Fibroblast of villous mesenchyme (primary cell): Measurements from ENCODE around the gene LBHD2. TPM values are rescaled to one million over a fixed set of nuclear protein-coding genes. Genes with fewer than 3 reads are reported as not detected.

ENCODE experiments used
- DNase-seq: peaks from one replicate; pipeline ENCODE4 v3.0.0-alpha.2; 2010; ENCODE audit warnings: low read depth
- H3K4me3 ChIP-seq: 2 replicates; pipeline ENCODE4 v1.5.1; 2011; ENCODE audit warnings: low read depth, mild to moderate bottlenecking, low read length
- total RNA-seq: library from RNA; depleted of rRNA; stranded (reverse); fragments of >200 nt; gene quantifications from 2 replicates; pipeline ENCODE4 v1.2.3, GENCODE V29; 2012
- TF ChIP-seq, protein P1 (sequence below): IDR thresholded peaks from 2 replicates; pipeline ENCODE4 v1.5.1; 2012; ENCODE audit warnings: low read depth, mild to moderate bottlenecking, low read length; ENCODE audit not compliant: insufficient read depth

Gene LBHD2
- total RNA-seq, 1 donor, result not detected

DNA sequence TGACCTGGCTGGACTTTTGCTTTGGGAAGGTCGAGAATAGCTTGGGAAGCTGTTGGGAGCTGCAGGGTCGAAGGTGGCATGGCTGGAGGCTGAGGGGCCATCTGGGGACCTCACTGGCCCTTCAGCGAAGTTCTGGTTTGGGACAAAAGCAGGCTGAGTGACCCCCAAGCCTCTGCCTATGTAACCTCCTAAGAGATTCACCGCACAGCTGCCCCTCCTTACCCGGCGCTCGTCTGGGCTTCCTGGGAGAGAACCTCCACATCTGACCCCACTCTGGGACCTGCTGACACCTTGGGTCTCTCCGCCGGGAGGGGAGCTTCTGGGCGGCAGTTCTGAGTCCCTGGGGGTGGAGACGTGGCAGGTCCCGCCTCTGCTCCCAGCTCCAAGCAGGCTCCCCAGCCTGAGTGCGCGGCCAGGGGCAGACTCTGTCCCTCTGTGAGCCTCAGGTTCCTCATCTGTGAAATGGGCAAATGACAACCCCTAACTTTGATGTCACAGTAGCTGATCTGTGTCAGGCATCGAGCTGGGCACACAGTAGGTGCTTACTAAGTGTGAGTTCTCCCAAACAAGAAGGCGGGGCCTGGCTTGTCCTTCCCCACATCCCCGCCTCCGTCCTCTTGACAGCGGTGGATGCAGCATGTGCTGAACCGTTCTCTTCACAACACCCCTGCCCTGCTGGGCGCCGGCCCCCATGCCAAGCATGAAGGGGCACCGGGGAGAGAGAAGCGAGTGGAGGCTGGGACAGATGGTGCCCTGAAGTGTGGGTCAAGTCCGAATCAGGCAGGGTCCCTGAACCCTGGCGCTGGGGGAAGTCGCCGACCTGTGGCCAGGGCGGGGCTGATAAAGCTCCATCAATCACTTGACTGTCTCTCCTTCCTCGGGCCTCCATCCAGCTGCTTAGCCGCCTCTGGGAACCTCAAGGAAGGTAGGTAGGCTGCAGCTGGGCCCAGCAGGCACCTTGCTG, 14.3 kb downstream of the LBHD2 start:
- no peak for DNase-seq
- TF ChIP-seq, protein P1, sequence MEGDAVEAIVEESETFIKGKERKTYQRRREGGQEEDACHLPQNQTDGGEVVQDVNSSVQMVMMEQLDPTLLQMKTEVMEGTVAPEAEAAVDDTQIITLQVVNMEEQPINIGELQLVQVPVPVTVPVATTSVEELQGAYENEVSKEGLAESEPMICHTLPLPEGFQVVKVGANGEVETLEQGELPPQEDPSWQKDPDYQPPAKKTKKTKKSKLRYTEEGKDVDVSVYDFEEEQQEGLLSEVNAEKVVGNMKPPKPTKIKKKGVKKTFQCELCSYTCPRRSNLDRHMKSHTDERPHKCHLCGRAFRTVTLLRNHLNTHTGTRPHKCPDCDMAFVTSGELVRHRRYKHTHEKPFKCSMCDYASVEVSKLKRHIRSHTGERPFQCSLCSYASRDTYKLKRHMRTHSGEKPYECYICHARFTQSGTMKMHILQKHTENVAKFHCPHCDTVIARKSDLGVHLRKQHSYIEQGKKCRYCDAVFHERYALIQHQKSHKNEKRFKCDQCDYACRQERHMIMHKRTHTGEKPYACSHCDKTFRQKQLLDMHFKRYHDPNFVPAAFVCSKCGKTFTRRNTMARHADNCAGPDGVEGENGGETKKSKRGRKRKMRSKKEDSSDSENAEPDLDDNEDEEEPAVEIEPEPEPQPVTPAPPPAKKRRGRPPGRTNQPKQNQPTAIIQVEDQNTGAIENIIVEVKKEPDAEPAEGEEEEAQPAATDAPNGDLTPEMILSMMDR, result no peak
- H3K4me3 ChIP-seq, result no peak overlapping the region

DNA sequence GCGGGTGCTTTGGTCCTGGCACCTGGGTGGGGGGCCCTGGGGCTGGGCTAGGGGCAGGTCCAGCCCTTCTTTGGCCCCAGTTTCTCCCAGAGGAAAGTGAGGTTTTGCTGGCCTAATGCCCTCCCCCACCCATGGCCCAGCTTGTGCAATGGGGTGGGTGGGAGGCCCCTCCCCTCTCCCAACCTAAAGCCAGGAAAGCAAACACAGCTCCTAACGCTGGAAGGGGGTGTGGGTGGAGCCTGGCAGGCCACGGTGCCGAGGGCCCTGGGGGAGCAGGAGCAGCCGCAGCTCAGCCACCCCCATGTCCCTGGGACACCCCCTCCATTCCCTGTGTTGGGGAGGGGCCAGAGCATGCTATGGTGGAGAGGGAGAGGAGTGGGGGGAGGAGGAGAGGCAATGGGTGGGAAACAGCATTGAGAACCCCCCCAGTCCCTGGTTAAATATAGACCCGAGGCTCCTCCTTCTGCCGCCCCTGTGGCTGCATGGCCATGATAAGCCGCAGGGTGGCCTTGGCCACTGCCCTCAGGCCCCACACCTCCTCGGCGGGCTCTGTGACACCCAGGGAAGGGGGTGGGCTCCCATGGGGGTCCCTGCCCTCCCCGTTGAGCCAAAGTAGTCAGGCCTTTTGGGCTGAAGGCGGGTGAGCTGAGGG, 15.2 kb downstream of the LBHD2 start:
- peak; percentile 55 for DNase-seq
- H3K4me3 ChIP-seq, result no peak overlapping the region
- TF ChIP-seq, protein P1, result no peak

DNA sequence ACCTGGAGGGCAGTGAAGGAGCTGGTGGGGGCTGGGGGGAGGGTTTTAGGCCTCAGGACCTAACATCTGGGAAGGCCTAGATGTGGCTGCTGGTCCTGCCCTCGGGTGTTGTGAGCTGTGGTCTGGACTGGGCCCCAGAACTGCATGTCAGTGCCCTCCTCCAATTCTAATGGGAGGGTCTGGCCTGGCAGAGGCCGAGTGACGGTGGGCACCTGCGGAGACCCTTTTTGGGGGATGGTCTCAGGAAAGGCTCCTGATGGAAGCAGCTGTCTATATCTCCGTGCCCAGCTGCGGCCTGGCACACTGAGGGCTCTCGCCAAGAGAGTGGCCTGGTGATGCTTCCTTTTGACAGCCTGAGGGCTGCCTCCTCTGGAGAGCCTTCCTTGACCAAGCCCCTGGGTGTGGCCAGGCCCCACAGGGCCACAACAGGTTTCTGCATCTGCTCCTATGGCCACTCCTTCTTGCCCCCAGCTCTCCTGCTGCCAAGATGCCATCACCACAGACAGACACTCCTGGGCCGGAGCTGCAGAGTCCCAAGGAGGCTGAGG, 15.8 kb downstream of the LBHD2 start:
- no peak for DNase-seq
- no peak overlapping the region for H3K4me3 ChIP-seq
- TF ChIP-seq, protein P1, result no peak

DNA sequence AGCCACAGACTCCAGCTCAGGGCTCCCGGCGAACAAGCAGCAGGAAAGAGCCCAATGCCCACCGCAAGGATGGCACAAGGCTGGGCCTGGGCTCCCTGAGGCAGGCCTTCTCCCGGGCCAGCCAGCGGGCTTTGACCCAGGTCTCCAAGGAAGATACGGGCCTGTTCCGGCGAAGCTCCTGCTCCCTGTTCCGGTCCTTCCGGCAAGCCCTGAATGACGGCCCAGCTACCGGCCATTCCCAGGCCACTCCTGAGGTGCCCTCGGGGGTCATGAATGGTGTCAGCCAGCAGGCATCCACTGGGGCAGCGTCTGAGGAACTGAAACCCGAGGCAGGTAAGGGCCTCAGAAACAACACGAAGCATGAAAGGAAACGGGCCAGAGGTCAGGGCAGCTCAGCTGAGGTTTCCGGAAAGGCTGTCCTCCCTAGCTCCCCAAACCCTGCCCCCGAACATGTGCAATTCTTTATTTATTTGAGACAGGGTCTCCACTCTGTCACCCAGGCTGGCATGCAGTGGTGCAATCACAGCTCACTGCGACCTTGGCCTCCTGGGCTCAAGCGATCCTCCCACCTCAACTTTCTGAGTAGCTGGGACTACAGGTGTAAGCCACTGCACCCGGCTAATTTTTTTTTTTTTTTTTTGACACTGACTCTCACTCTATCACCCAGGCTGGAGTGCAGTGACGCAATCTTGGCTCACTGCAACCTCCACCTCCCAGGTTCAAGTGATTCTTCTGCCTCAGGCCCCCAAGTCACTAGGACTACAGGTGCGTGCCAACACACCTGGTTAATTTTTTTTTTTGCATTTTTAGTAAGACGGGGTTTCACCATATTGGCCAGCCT, 16.5 kb downstream of the LBHD2 start:
- TF ChIP-seq, protein P1, result no peak
- no peak overlapping the region for H3K4me3 ChIP-seq
- DNase-seq, result no peak

DNA sequence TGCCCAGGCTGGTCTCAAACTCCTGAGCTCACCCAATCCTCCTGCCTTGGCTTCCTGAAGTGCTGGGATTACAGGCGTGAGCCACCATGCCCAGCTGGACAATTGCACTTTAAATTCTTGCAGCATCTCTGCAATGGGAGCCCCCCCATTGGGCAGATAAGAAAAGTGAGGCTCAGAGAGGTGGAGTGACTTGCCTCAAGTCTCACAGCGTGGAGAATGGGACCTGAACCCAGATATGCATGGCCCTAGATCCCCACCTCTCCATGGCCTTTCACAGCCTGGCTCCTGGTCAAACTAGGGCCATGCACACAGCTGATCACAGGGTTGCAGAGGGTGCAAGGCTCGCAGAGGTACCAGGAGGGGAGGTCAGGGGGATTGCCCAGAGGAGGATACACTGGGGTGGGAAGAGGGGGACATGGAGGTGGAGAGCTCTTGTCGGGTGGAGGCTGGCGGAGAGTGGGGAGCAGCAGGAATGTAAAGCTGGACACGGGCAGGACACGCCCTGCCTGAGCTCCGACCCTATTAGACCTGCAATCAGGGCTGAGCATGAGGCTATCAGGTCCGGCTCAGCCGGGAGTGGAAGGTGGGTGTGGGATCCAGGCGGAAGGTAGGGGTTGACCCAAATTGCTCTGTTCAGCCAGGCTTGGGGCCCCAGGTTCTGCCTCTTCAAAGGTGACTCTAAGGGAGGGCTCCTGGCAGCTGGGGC, 17.4 kb downstream of the LBHD2 start:
- DNase-seq, result no peak
- no peak overlapping the region for H3K4me3 ChIP-seq
- TF ChIP-seq, protein P1, result no peak
